CD8-positive, alpha-beta memory T cell (primary cell): ENCODE results near the gene CFAP298. TPM values are rescaled to one million over a fixed set of nuclear protein-coding genes. Genes with fewer than 3 reads are reported as not detected.
A peak's percentile ranks its signal among the peaks of the same experiment; 100 is the strongest.

Experiments
- CTCF ChIA-PET: fragments of 350-600 bp; sonication (Branson Sonifier 250); formaldehyde crosslinking; loops from one replicate; lab custom pipeline; 2021; ENCODE audit warnings: antibody characterized with exemption; lab: Charles Lee
- POLR2A ChIA-PET: fragments of 350-600 bp; sonication (Branson Sonifier 250); formaldehyde crosslinking; loops from one replicate; lab custom pipeline; 2021; ENCODE audit warnings: antibody characterized with exemption; lab: Charles Lee
- DNase-seq, 5 donors: peaks; one replicate each; pipeline versions ENCODE4 v3.0.0 to v3.0.0-alpha.2; 2020 to 2022; ENCODE audit warnings: mixed read lengths in 1 of 5
- H3K27ac ChIP-seq: one replicate; pipeline ENCODE4 v1.7.0; 2013; ENCODE audit warnings: low read depth, mild to moderate bottlenecking, low read length, moderate library complexity
- H3K27me3 ChIP-seq: 2 replicates; pipeline ENCODE4 v1.7.0; 2013; ENCODE audit warnings: low read length, mild to moderate bottlenecking; ENCODE audit not compliant: insufficient read depth, poor library complexity, severe bottlenecking
- H3K36me3 ChIP-seq: 2 replicates; pipeline ENCODE4 v1.7.0; 2013; ENCODE audit warnings: mild to moderate bottlenecking, low read length, moderate library complexity; ENCODE audit not compliant: insufficient read depth
- H3K4me1 ChIP-seq: 2 replicates; pipeline ENCODE4 v1.7.0; 2013; ENCODE audit warnings: mild to moderate bottlenecking, low read length, moderate library complexity; ENCODE audit not compliant: insufficient read depth
- H3K4me3 ChIP-seq: 2 replicates; pipeline ENCODE4 v1.7.0; 2013; ENCODE audit warnings: mild to moderate bottlenecking, low read length
- H3K9me3 ChIP-seq: 2 replicates; pipeline ENCODE4 v1.7.0; 2013; ENCODE audit warnings: mild to moderate bottlenecking, low read length
- H3K27ac Mint-ChIP-seq, 8 donors: one replicate each; pipeline ENCODE4 v1.8.0; 2020 to 2021; ENCODE audit warnings: mixed read lengths in 8 of 8, mild to moderate bottlenecking in 6 of 8, inconsistent platforms in 3 of 8, moderate library complexity in 3 of 8
- H3K27me3 Mint-ChIP-seq, 2 donors: one replicate each; pipeline ENCODE4 v1.8.0; 2020 to 2021; ENCODE audit warnings: mixed read lengths in 2 of 2, mild to moderate bottlenecking in 1 of 2, moderate library complexity in 1 of 2
- H3K36me3 Mint-ChIP-seq, 3 donors: one replicate each; pipeline ENCODE4 v1.8.0; 2020 to 2021; ENCODE audit warnings: mixed read lengths in 3 of 3, inconsistent platforms in 1 of 3, mild to moderate bottlenecking in 1 of 3
- H3K4me1 Mint-ChIP-seq, 3 donors: one replicate each; pipeline ENCODE4 v1.8.0; 2020 to 2021; ENCODE audit warnings: mixed read lengths in 3 of 3, inconsistent platforms in 1 of 3, mild to moderate bottlenecking in 1 of 3
- H3K4me3 Mint-ChIP-seq, 7 donors: one replicate each; pipeline ENCODE4 v1.8.0; 2020 to 2021; ENCODE audit warnings: mixed read lengths in 7 of 7, mild to moderate bottlenecking in 6 of 7, moderate library complexity in 4 of 7, inconsistent platforms in 2 of 7
- H3K9me3 Mint-ChIP-seq, 5 donors: one replicate each; pipeline ENCODE4 v1.8.0; 2020 to 2022; ENCODE audit warnings: mixed read lengths in 5 of 5, mild to moderate bottlenecking in 3 of 5, moderate library complexity in 2 of 5, inconsistent platforms in 1 of 5
- polyA plus RNA-seq: library from polyadenylated mRNA; unstranded; fragments of 300-500 nt; fragmentation: Illumina TruSeq; gene quantifications from one replicate; pipeline ENCODE4 v1.2.3, GENCODE V29; 2021
- total RNA-seq, 2 experiments: library from RNA; stranded (reverse); gene quantifications; one replicate each; pipeline ENCODE4 v1.2.3, GENCODE V29; 2021

Gene CFAP298
- total and polyA plus RNA-seq, 3 experiments from 2014 or later: 49.4 to 62.8 (median 51.9) TPM

- Histone ChIP-seq H3K4me1 (no peaks in the 10 kb centered on the region), H3K9me3 (no peaks in the 10 kb centered on the region), H3K27ac (no peak overlapping the region), H3K27me3 (no peaks in the 10 kb centered on the region), H3K4me3 (no peak overlapping the region), H3K36me3 (no peaks in the 10 kb centered on the region)
- Mint-ChIP-seq H3K36me3 (peaks cover 3 to 25% (median 15%) of the 10 kb centered on the region in 3 donors), H3K27me3 (peaks cover 1 to 6% of the 10 kb centered on the region in 2 donors), H3K4me1 (peaks cover 26 to 30% (median 28%) of the 10 kb centered on the region in 3 donors), H3K4me3 (peak overlapping the region; percentile 87 to 98 (median 96)), H3K27ac (peak overlapping the region; percentile 50 to 97 (median 94)), H3K9me3 (peaks cover 0 to 1% (median 0%) of the 10 kb centered on the region in 5 donors)
- CTCF ChIA-PET: interaction anchor here (1.1 to 3.8 kb wide), 5 partner anchors 30 to 187 kb away, joined by 3 to 33 read pairs (median 22); partner anchors contain the start of gene CFAP298
- POLR2A ChIA-PET: interaction anchor here (0.6 to 2.6 kb wide), 4 partner anchors 30 to 178 kb away, joined by 3 to 29 read pairs (median 7); partner anchors contain the start of genes CFAP298 and EVA1C
- no peak for DNase-seq
Observed at GRCh38 chr21:32570456-32570855, 41.7 kb downstream of the CFAP298 start.

DNA sequence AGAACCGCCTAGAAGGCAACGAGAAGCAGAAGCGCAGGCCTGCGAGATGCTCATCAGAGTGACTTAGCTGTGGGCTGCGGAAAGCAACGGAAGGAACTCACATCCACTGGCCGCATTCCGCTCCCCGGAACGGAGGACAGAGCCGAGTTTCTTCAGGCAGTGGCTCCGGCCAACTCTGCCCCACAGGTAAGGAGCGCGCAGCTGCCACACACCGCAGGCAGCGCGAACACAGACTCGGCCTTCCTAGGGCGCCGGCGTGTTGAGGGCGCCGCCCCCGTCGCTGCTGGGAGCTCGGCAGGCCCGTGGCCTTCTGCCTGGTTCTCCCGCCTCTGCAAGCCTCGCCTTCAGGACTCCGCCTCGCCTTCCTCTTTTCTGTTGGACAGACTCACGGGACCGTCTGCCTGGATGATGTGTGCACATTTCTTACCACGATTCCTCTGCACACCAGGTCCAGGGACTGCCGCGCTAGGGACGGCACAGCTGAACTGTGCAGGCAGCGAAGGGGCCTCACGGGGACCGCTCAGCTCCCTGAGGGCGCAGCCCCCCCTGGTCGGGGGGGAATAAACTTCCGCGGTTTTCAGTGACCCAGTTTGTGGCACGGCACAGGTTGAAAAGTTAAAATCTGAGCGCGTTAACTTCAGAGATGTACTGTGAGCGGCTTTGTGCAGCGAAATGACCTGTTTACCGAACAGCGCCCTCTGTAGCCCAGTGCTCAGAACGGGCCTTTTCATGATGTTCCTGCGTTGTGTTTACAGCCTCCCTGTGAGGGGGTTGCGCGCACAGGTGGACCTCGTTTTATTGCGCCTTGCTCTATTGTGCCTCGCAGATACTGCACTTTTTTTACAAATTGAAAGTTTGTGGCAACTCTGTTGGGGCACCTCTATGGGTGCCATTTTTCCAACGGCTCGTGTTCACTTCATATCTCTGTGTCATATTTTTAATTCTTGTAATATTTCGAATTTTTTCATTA is 42.6 kb downstream of the CFAP298 start:
- CTCF ChIA-PET: interaction anchor here (0.7 to 3.8 kb wide), 25 partner anchors 9 to 291 kb away, joined by 3 to 33 read pairs (median 4); partner anchors contain the start of genes CFAP298, EVA1C and MIS18A
- POLR2A ChIA-PET: interaction anchor here (0.6 to 2.6 kb wide), 10 partner anchors 20 to 162 kb away, joined by 3 to 29 read pairs (median 4); partner anchors contain the start of genes CFAP298 and EVA1C
- H3K4me1 Mint-ChIP-seq: peaks cover 26 to 30% (median 28%) of the 10 kb centered on the region in 3 donors
- H3K27me3 ChIP-seq: no peaks in the 10 kb centered on the region
- no peaks in the 10 kb centered on the region for H3K9me3 ChIP-seq
- H3K36me3 Mint-ChIP-seq: peaks cover 9 to 28% (median 24%) of the 10 kb centered on the region in 3 donors
- H3K36me3 ChIP-seq: no peaks in the 10 kb centered on the region
- H3K9me3 Mint-ChIP-seq: peaks cover 0 to 10% (median 9%) of the 10 kb centered on the region in 5 donors
- peak overlapping the region; percentile 79 for H3K4me3 ChIP-seq
- H3K27me3 Mint-ChIP-seq: peaks cover 2 to 3% of the 10 kb centered on the region in 2 donors
- DNase-seq: peak; percentile 71 to 89 (median 82)
- H3K4me3 Mint-ChIP-seq: peak overlapping the region; percentile 87 to 98 (median 96)
- H3K27ac ChIP-seq: peak overlapping the region; percentile 21
- no peaks in the 10 kb centered on the region for H3K4me1 ChIP-seq
- H3K27ac Mint-ChIP-seq: peak overlapping the region; percentile 89 to 97 (median 94)

DNA sequence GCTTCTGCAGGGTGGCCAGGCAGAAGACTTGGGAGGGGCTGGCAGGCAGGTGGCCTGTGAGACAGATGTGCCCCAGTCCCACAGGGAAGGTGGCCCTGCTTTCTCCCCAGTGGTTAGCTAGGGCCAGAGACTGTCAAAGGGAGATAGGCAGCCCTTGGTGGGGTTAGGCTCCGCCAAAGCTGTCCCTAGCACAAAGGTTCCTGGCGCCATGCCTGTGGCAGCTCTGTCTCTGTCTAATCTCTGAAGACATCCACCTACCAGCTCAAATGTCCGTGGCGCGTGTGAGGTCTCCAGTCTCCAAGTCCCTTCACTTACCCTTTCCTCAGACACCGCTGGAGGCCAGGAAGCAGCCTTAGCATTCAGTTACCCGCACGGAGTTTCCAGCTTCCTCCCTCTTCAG is 44.6 kb downstream of the CFAP298 start:
- Histone ChIP-seq H3K27me3 (no peaks in the 10 kb centered on the region), H3K27ac (no peak overlapping the region), H3K9me3 (no peaks in the 10 kb centered on the region), H3K36me3 (no peaks in the 10 kb centered on the region), H3K4me3 (no peak overlapping the region), H3K4me1 (no peaks in the 10 kb centered on the region)
- DNase-seq: no peak
- Mint-ChIP-seq H3K4me1 (peaks cover 28 to 32% (median 28%) of the 10 kb centered on the region in 3 donors), H3K27me3 (peaks cover 1 to 3% of the 10 kb centered on the region in 2 donors), H3K4me3 (peak overlapping the region in 1 of 7 donors; percentile 44), H3K36me3 (peaks cover 12 to 29% (median 26%) of the 10 kb centered on the region in 3 donors), H3K9me3 (peaks cover 0 to 12% (median 11%) of the 10 kb centered on the region in 5 donors), H3K27ac (no peak overlapping the region)
- ChIA-PET CTCF (interaction anchor here (0.8 to 3.8 kb wide), 3 partner anchors 33 to 164 kb away, joined by 3 to 27 read pairs (median 4); no protein-coding TSS in a partner anchor), POLR2A (no interaction called here)

DNA sequence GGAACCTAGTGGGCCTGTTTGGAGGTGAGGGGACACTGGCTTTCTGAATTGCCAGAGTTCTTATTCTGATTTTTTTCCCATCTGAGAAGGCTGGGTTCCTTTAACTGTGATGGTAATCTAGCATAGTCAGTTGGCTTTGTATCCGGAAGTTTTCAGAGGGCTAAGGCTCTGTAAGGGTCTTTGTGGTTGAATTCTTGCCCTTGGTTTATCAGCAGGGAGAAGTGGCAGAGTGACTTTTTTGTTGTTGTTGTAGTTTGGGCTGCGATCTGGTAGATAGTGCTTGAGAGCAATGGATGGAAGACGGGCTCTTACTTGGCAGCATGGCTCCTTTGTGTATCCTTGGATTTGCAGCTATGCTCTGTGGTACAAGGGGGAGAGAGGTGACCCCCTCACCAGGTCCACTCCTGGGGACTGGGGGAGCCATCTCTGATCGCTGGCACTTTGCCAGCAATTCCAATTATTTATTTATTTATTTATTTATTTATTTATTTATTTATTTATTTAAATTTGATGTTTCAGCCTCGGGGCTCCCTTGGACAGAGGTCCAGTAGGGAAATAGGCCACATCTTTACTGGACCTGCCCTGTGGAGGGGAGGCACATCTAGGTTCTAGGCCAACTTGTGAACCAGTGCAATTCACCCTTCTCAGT is 45.3 kb downstream of the CFAP298 start:
- DNase-seq: no peak
- H3K4me3 Mint-ChIP-seq: peak overlapping the region in 1 of 7 donors; percentile 88
- Histone ChIP-seq H3K4me1 (no peaks in the 10 kb centered on the region), H3K4me3 (no peak overlapping the region), H3K36me3 (no peaks in the 10 kb centered on the region), H3K27ac (no peak overlapping the region), H3K27me3 (no peaks in the 10 kb centered on the region), H3K9me3 (no peaks in the 10 kb centered on the region)
- ChIA-PET POLR2A (no interaction called here), CTCF (interaction anchor here (1.2 kb wide), 1 partner anchor 163 kb away, joined by 4 read pairs; no protein-coding TSS in a partner anchor)
- peaks cover 12 to 29% (median 26%) of the 10 kb centered on the region in 3 donors for H3K36me3 Mint-ChIP-seq
- H3K27ac Mint-ChIP-seq: peak overlapping the region in 4 of 8 donors; percentile 4 to 55 (median 11)
- H3K27me3 Mint-ChIP-seq: peaks cover 1 to 3% of the 10 kb centered on the region in 2 donors
- H3K9me3 Mint-ChIP-seq: peaks cover 0 to 12% (median 11%) of the 10 kb centered on the region in 5 donors
- peaks cover 28 to 40% (median 28%) of the 10 kb centered on the region in 3 donors for H3K4me1 Mint-ChIP-seq

GRCh38 chr21:32565856-32566465 is 46.2 kb downstream of the CFAP298 start:
- peaks cover 12 to 29% (median 26%) of the 10 kb centered on the region in 3 donors for H3K36me3 Mint-ChIP-seq
- no peaks in the 10 kb centered on the region for H3K4me1 ChIP-seq
- no peaks in the 10 kb centered on the region for H3K27me3 ChIP-seq
- CTCF ChIA-PET: no interaction called here
- no peak overlapping the region for H3K4me3 ChIP-seq
- H3K36me3 ChIP-seq: no peaks in the 10 kb centered on the region
- POLR2A ChIA-PET: no interaction called here
- no peak overlapping the region for H3K27ac Mint-ChIP-seq
- no peak for DNase-seq
- peaks cover 26 to 45% (median 27%) of the 10 kb centered on the region in 3 donors for H3K4me1 Mint-ChIP-seq
- H3K9me3 Mint-ChIP-seq: peaks cover 0 to 12% (median 11%) of the 10 kb centered on the region in 5 donors
- H3K9me3 ChIP-seq: no peaks in the 10 kb centered on the region
- peaks cover 1 to 3% of the 10 kb centered on the region in 2 donors for H3K27me3 Mint-ChIP-seq
- H3K4me3 Mint-ChIP-seq: no peak overlapping the region
- H3K27ac ChIP-seq: no peak overlapping the region

GRCh38 chr21:32562915-32563314 is 49.3 kb downstream of the CFAP298 start:
- Mint-ChIP-seq H3K36me3 (peaks cover 12 to 26% (median 21%) of the 10 kb centered on the region in 3 donors), H3K4me1 (peaks cover 6 to 21% (median 7%) of the 10 kb centered on the region in 3 donors), H3K9me3 (peaks cover 0 to 12% (median 11%) of the 10 kb centered on the region in 5 donors), H3K27ac (peak overlapping the region in 4 of 8 donors; percentile 50 to 96 (median 60)), H3K27me3 (peaks cover 0 to 3% of the 10 kb centered on the region in 2 donors), H3K4me3 (no peak overlapping the region)
- no peak for DNase-seq
- H3K4me1 ChIP-seq: no peaks in the 10 kb centered on the region
- H3K27ac ChIP-seq: no peak overlapping the region
- H3K9me3 ChIP-seq: no peaks in the 10 kb centered on the region
- ChIA-PET POLR2A (no interaction called here), CTCF (no interaction called here)
- no peaks in the 10 kb centered on the region for H3K27me3 ChIP-seq
- no peak overlapping the region for H3K4me3 ChIP-seq
- no peaks in the 10 kb centered on the region for H3K36me3 ChIP-seq

DNA sequence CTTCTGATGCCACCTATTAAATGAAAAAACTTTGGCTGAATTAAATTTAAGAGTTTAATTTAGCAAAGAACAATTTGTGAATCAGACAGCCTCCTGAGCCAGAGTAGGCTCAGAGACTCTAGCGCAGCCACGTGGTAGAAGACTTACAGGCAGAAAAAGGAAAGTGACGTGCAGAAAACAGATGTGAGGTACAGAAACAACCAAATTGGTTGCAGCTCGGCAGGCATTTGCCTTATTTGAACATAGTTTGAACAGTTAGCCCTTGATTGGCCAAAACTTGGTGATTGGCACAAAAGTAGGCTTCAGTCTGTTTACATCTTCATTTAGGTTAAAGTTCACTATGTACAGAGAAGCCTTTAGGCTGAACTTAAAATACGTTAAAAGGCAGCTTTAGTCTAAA is 49.8 kb downstream of the CFAP298 start:
- peak in 1 of 5 donors; percentile 21 for DNase-seq
- peaks cover 0 to 12% (median 11%) of the 10 kb centered on the region in 5 donors for H3K9me3 Mint-ChIP-seq
- H3K27ac ChIP-seq: no peak overlapping the region
- peaks cover 0 to 3% of the 10 kb centered on the region in 2 donors for H3K27me3 Mint-ChIP-seq
- H3K36me3 ChIP-seq: no peaks in the 10 kb centered on the region
- ChIA-PET POLR2A (no interaction called here), CTCF (interaction anchor here (1.0 kb wide), 1 partner anchor 39 kb away, joined by 3 read pairs; no protein-coding TSS in a partner anchor)
- H3K4me3 ChIP-seq: no peak overlapping the region
- H3K27me3 ChIP-seq: no peaks in the 10 kb centered on the region
- H3K9me3 ChIP-seq: no peaks in the 10 kb centered on the region
- peak overlapping the region in 1 of 8 donors; percentile 11 for H3K27ac Mint-ChIP-seq
- H3K4me1 Mint-ChIP-seq: peaks cover 7 to 20% (median 10%) of the 10 kb centered on the region in 3 donors
- peaks cover 12 to 26% (median 19%) of the 10 kb centered on the region in 3 donors for H3K36me3 Mint-ChIP-seq
- H3K4me1 ChIP-seq: no peaks in the 10 kb centered on the region
- H3K4me3 Mint-ChIP-seq: no peak overlapping the region
